GM21576 (cell line): Measurements from ENCODE around the gene LRRTM1.

ENCODE experiments used
- ATAC-seq: cut with Tn5 transposase; IDR thresholded peaks from one replicate; pipeline ENCODE4 v1.9.1; 2021; ENCODE audit warnings: mild to moderate bottlenecking, moderate library complexity; ENCODE audit not compliant: unreplicated experiment

The LRRTM1 gene

GRCh38 chr2:80303909-80304837, at the start of gene LRRTM1:
LRRTM1 (minus strand) TSS chr2:80304752; CDS start chr2:80303819, 933 bp downstream.
- no peak for ATAC-seq

GRCh38 chr2:80351231-80351630, 46.7 kb upstream of the LRRTM1 start:
- ATAC-seq, result no peak

- ATAC-seq, result no peak
Measured at GRCh38 chr2:80348953-80349352, 44.4 kb upstream of the LRRTM1 start.

- no peak for ATAC-seq
Measured at GRCh38 chr2:80348078-80348477, 43.5 kb upstream of the LRRTM1 start.

- no peak for ATAC-seq
Measured at GRCh38 chr2:80340022-80340421, 35.5 kb upstream of the LRRTM1 start.

- no peak for ATAC-seq
Measured at GRCh38 chr2:80338794-80339193, 34.2 kb upstream of the LRRTM1 start.

GRCh38 chr2:80335411-80335810, 30.9 kb upstream of the LRRTM1 start:
- no peak for ATAC-seq

GRCh38 chr2:80333886-80334285, 29.3 kb upstream of the LRRTM1 start:
- ATAC-seq, result no peak

- ATAC-seq, result no peak
Measured at GRCh38 chr2:80330527-80331450, 26.2 kb upstream of the LRRTM1 start.

- no peak for ATAC-seq
Measured at GRCh38 chr2:80329491-80329890, 24.9 kb upstream of the LRRTM1 start.

- ATAC-seq, result no peak
Measured at GRCh38 chr2:80328159-80328571, 23.6 kb upstream of the LRRTM1 start.

GRCh38 chr2:80326861-80327260, 22.3 kb upstream of the LRRTM1 start:
- no peak for ATAC-seq

- ATAC-seq, result no peak
Measured at GRCh38 chr2:80326214-80326613, 21.7 kb upstream of the LRRTM1 start.

GRCh38 chr2:80324525-80324924, 20.0 kb upstream of the LRRTM1 start:
- no peak for ATAC-seq

- no peak for ATAC-seq
Measured at GRCh38 chr2:80323610-80324009, 19.1 kb upstream of the LRRTM1 start.

- ATAC-seq, result no peak
Measured at GRCh38 chr2:80322958-80323357, 18.4 kb upstream of the LRRTM1 start.

GRCh38 chr2:80322311-80322920, 17.9 kb upstream of the LRRTM1 start:
- ATAC-seq, result no peak

- no peak for ATAC-seq
Measured at GRCh38 chr2:80312282-80312839, 7.8 kb upstream of the LRRTM1 start.

- no peak for ATAC-seq
Measured at GRCh38 chr2:80311304-80311703, 6.8 kb upstream of the LRRTM1 start.

GRCh38 chr2:80303006-80303908, 1.3 kb downstream of the LRRTM1 start:
- ATAC-seq, result no peak
